Psoas muscle (tissue), 8 donors: ENCODE measurements around the gene IL10RA. TPM values are rescaled to one million over a fixed set of nuclear protein-coding genes. Genes with fewer than 3 reads are reported as not detected.

Experiments used
- ATAC-seq, 4 donors: fragments of 200-7000 bp; cut with Tn5 transposase; one replicate each; pipeline ENCODE4 v1.9.1; 2020; ENCODE audit warnings: moderate library complexity in 3 of 4, mild to moderate bottlenecking in 2 of 4
- DNase-seq, 2 donors: peaks; one replicate each; pipeline ENCODE4 v3.0.0-alpha.2; 2020
- H3K27ac ChIP-seq: fragments of 200-600 bp; one replicate; pipeline ENCODE4 v1.8.0; 2022
- H3K27me3 ChIP-seq, 3 donors: fragments of 200-600 bp in 1 of 3; one replicate each; pipeline versions ENCODE4 v1.6.1 to v1.8.0; 2013 to 2022; ENCODE audit warnings: low read length in 2 of 3, mild to moderate bottlenecking in 2 of 3, moderate library complexity in 1 of 3; ENCODE audit not compliant: insufficient read depth in 3 of 3
- H3K36me3 ChIP-seq, 2 donors: fragments of 200-600 bp in 1 of 2; one replicate each; pipeline versions ENCODE4 v1.6.1 to v1.8.0; 2013 to 2022; ENCODE audit warnings: low read depth in 1 of 2, mild to moderate bottlenecking in 1 of 2, moderate library complexity in 1 of 2; ENCODE audit not compliant: insufficient read depth in 1 of 2
- H3K4me1 ChIP-seq: fragments of 200-600 bp; one replicate; pipeline ENCODE4 v1.8.0; 2022
- H3K4me3 ChIP-seq: fragments of 200-600 bp; one replicate; pipeline ENCODE4 v1.8.0; 2022; ENCODE audit warnings: mild to moderate bottlenecking
- H3K9me3 ChIP-seq: fragments of 200-600 bp; one replicate; pipeline ENCODE4 v1.8.0; 2022
- CTCF ChIP-seq: fragments of 200-600 bp; IDR thresholded peaks from one replicate; pipeline ENCODE4 v1.8.0; 2022; ENCODE audit warnings: antibody characterized with exemption
- WGBS, 3 donors: extraction: QIAGEN DNeasy Blood & Tissue Kit; methylation state at CpG; one replicate each; pipeline versions ENCODE4 v1.1.6 to v1.1.7; 2013; 5-methylcytosine and 5-hydroxymethylcytosine counted together
- intact Hi-C, 2 donors: fragments of 100-400 bp; cut with DNase I; formaldehyde crosslinking; loops; one replicate each; pipeline versions ENCODE4 v1.11.0 to v1.14.2; 2022
- polyA plus RNA-seq, 3 donors: library from polyadenylated mRNA; stranded (reverse); fragments of 200-250 nt; gene quantifications; one replicate each; pipeline ENCODE4 v1.2.3, GENCODE V29; 2013
- total RNA-seq, 4 donors: library from RNA; stranded (reverse); fragmentation: NEBNext Ultra II Directional in 2 of 4; extraction: Animal tissue kit (Norgen Biotek cat#: 25700) in 2 of 4; gene quantifications; one replicate each; pipeline versions ENCODE4 v1.2.1 to v1.2.4, GENCODE V29; 2021 to 2023
- donor health status: healthy with polysubstance abuse.
- donor health status: DM: no; HTN: no; CAD: no; lungs with moderate emphysema.
- donor health status: Bipolar disorder and iron deficiency.
- donor health status: healthy.
- donor health status: DM: yes; HTN: yes; CAD: no.
- donor health status: DM: no; HTN: no; CAD: no.
- donor health status: DM: no; HTN: no; CAD: no.
- donor health status: DM: yes; HTN: yes; CAD: no.

Gene IL10RA
- total and polyA plus RNA-seq, 7 donors, result 0.39 to 3.9 (median 1.1) TPM

GRCh38 chr11:118000850-118001228 lies 14.6 kb downstream of the IL10RA start:
- Histone ChIP-seq H3K27me3 (peaks cover 0 to 4% (median 0%) of the 10 kb centered on the region in 3 donors), H3K27ac (no peak overlapping the region), H3K4me3 (no peak overlapping the region), H3K4me1 (no peaks in the 10 kb centered on the region), H3K36me3 (no peaks in the 10 kb centered on the region), H3K9me3 (no peaks in the 10 kb centered on the region)
- 90 to 100% (median 100%) methylated on average over 1 of the region's 1 CpG for WGBS, 3 donors
- intact Hi-C loops, result no loop called here
- DNase-seq (no peak), ATAC-seq (no peak)
- TF ChIP-seq CTCF, result no peak

- no peak overlapping the region for H3K4me3 ChIP-seq
- no peak for ATAC-seq
- peaks cover 0 to 4% (median 0%) of the 10 kb centered on the region in 3 donors for H3K27me3 ChIP-seq
- H3K36me3 ChIP-seq, result no peaks in the 10 kb centered on the region
- no peaks in the 10 kb centered on the region for H3K4me1 ChIP-seq
- H3K27ac ChIP-seq, result no peak overlapping the region
- no peaks in the 10 kb centered on the region for H3K9me3 ChIP-seq
- TF ChIP-seq CTCF, result no peak
- no peak for DNase-seq
- 81 to 87% (median 82%) methylated on average over 5 of the region's 5 CpGs for WGBS, 3 donors
- intact Hi-C loops, result no loop called here
These were observed 15.3 kb downstream of the IL10RA start for GRCh38 chr11:118001494-118001971.

- ATAC-seq, result no peak
- intact Hi-C loops, result no loop called here
These were observed 15.9 kb downstream of the IL10RA start for GRCh38 chr11:118002010-118002540.

GRCh38 chr11:118002541-118003423 lies 16.6 kb downstream of the IL10RA start:
- no peaks in the 10 kb centered on the region for H3K4me1 ChIP-seq
- DNase-seq, result peak in 1 of 2 donors; percentile 58
- H3K27ac ChIP-seq, result peak overlapping the region; percentile 30
- TF ChIP-seq CTCF, result no peak
- intact Hi-C loops, result no loop called here
- H3K4me3 ChIP-seq, result no peak overlapping the region
- peak; percentile 37 to 63 (median 44) for ATAC-seq
- H3K9me3 ChIP-seq, result no peaks in the 10 kb centered on the region
- H3K27me3 ChIP-seq, result peaks cover 0 to 4% (median 0%) of the 10 kb centered on the region in 3 donors
- no peaks in the 10 kb centered on the region for H3K36me3 ChIP-seq
- WGBS, 3 donors, result 53 to 77% (median 74%) methylated on average over 7 of the region's 7 CpGs

More at GRCh38 chr11:118002010-118002540, 15.9 kb downstream of the IL10RA start:
- H3K27ac ChIP-seq, result peak overlapping the region; percentile 30
- no peaks in the 10 kb centered on the region for H3K4me1 ChIP-seq
- H3K27me3 ChIP-seq, result peaks cover 0 to 4% (median 0%) of the 10 kb centered on the region in 3 donors
- H3K9me3 ChIP-seq, result no peaks in the 10 kb centered on the region
- 90 to 94% (median 94%) methylated on average over 6 of the region's 6 CpGs for WGBS, 3 donors
- no peak overlapping the region for H3K4me3 ChIP-seq
- no peaks in the 10 kb centered on the region for H3K36me3 ChIP-seq
- no peak for TF ChIP-seq CTCF
- no peak for DNase-seq
